HG02571 (cell line): ENCODE results near the gene NEDD4L.

Source experiments
- ATAC-seq: cut with Tn5 transposase; IDR thresholded peaks from one replicate; pipeline ENCODE4 v1.9.1; 2021; ENCODE audit warnings: mild to moderate bottlenecking, moderate library complexity; ENCODE audit not compliant: unreplicated experiment

The NEDD4L gene

DNA sequence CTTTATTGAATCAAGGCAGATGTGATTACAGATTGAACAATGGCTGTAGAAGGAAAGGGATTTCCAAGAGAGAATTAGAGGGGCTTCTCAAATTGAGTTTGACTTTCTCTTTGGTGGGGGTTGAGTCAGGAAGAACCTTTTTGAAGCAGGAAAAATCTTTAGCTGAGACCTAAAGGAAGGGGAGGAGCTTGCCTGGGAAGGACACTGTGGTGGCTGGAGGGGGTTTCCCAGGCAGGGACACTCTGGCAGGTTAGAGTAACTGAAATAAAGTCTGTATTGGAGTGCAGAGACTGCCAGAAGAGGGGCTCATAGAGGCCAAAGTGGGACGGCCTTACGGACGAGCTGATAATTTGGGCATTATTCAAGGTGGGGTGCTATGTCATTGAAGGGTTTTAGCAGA is 69.3 kb downstream of the NEDD4L start:
- peak; percentile 65 for ATAC-seq

GRCh38 chr18:58114766-58115165 is 70.7 kb downstream of the NEDD4L start:
- no peak for ATAC-seq

GRCh38 chr18:58116818-58117217 is 72.8 kb downstream of the NEDD4L start:
- ATAC-seq = no peak

GRCh38 chr18:58117786-58118403 is 73.9 kb downstream of the NEDD4L start:
- ATAC-seq = no peak

DNA sequence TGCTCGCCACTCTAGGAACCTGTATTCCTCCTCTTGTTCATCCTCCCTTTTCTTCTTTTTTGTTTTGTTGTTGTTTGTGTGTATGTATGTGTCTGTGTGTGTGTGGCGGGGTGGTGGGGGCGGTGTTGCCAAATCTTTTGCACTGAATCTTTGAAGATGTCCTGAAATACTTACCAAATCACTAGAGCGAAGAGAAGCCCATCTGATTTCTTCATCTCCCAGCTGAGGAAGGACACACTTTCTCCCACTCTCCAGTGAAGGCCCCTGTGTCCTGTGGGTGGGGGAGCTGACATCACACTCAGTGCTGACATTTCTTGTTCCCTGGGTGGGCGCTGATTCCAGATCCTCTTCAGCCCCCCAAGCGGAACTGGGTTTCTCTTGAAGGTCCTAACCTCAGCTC is 74.5 kb downstream of the NEDD4L start:
- no peak for ATAC-seq

- no peak for ATAC-seq
These were observed 75.8 kb downstream of the NEDD4L start for GRCh38 chr18:58119819-58120218.

DNA sequence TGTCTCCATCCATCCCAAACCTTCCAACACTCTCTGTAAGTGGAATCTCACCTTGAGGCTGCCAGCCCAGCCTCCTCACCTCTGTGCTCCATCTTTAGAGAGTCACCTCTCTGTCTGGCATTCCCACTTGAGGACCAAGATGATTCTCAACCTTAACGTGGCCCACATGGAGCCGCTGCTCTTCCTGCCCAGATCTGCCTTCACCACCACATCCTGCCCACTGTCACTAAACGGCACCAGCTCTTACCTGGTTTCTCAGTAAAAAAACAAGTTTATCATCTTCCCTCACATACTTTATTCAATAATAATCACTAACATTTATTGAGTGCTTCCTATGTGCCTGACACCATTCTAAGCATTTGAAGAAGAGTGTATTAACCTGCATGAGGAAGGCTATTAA is 80.4 kb downstream of the NEDD4L start:
- no peak for ATAC-seq

GRCh38 chr18:58125183-58125582 is 81.2 kb downstream of the NEDD4L start:
- no peak for ATAC-seq

DNA sequence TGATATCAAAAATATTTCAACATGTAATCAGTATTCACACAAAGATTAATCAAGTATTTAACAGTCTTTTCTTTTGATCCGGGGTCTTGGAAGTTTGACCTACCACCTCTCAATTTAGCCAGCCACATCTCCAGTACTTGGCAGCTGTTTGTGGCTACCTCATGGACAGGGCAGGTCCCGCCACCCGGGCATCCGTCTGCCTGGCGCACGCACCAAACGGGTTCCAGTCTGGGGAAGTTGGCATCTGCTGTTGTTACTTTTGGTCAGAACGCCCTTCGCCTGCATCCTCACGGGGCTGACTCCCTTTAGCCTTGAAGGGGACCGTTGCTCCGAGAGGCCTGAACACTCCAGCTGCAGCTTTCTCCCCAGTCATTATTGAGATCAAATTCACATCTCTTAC is 81.7 kb downstream of the NEDD4L start:
- no peak for ATAC-seq

- no peak for ATAC-seq
These were observed 84.7 kb downstream of the NEDD4L start for GRCh38 chr18:58128381-58129374.

DNA sequence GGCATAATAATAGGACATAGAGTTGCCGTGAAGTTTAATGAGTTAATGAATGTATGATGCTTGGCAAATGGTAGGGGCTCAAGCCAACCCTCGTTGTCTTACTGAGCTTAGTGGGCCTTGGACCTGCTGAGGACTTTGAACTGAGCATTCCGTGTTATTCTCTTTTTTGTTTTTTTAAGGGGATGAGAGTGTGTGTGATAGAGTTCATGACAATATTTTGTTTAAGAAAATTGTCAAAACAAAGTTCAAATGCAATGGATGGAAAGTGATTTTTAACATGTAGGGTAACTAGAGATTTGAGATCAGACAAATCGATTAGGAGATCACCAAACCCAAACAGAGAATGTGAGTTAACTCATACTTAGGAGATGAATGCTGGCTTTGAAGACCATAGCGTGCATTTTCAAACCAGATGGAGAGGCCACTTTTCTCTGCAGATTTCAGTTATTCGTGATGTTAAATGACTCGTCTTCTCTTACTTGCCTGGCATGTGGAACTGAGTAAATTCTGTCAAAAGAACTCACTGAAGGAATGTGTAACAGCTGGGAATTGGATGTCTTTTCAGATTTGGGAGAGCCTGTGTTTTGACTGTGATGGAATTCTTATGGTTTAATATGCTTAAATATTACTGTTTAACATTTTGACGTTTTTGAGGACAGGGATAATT is 88.7 kb downstream of the NEDD4L start:
- no peak for ATAC-seq

DNA sequence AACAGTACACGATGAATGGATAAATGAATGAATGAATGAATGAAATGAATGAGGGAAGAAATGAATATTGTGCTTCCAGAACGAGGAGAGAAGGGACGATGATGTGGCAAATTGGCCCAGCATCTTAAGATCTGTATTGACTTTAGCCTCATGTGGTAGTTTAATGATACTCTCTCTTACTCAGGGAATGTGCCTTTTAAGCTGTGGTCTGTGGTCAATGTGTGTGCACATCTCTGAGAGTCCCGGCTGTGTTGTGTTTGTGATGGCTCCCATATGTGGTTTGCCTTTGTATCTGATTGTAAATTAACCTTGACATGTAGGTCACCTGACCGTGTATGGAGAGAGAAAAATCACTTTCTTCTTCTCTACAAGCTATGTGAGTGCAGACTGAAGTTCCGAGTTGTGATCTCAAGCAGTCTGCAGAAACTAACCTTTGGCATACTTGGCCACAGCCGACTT is 91.2 kb downstream of the NEDD4L start:
- ATAC-seq = no peak

GRCh38 chr18:58135701-58136331 is 91.8 kb downstream of the NEDD4L start:
- peak; percentile 76 for ATAC-seq

GRCh38 chr18:58136879-58137278 is 92.9 kb downstream of the NEDD4L start:
- ATAC-seq = no peak

- ATAC-seq = no peak
These were observed 95.7 kb downstream of the NEDD4L start for GRCh38 chr18:58139459-58140386.

GRCh38 chr18:58140387-58141325 is 96.6 kb downstream of the NEDD4L start:
- ATAC-seq = no peak

- ATAC-seq = no peak
These were observed 99.4 kb downstream of the NEDD4L start for GRCh38 chr18:58143386-58143785.

DNA sequence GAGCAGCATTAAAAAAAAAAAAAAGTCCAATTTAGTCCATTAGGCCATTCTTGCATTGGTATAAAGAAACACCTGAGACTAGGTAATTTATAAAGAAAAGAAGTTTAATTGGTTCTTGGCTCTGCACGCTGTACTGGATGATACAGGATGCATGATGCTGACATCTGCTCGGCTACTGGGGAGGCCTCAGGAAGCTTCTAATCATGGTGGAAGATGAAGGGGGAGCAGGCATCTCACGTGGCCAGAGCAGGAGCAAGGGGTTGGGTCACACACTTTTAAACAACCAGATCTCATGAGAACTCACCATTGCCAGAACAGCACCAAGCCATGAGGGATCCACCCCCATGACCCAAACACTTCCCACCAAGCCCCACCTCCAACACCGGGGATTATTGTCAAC is 100.1 kb downstream of the NEDD4L start:
- no peak for ATAC-seq
